ENCODE results near the gene GTF2B. TPM values are rescaled to one million over a fixed set of nuclear protein-coding genes. Genes with fewer than 3 reads are reported as not detected.
A peak's percentile ranks its signal among the peaks of the same experiment; 100 is the strongest.
"Not testable (repeated sequence)": the region's sequence is repeated elsewhere in the genome, so short reads cannot be mapped to it uniquely, and the experiment has no call there.

GTF2B gene
- total RNA-seq, 2 experiments from 2014 or later: 36.5 to 38.8 TPM

DNA sequence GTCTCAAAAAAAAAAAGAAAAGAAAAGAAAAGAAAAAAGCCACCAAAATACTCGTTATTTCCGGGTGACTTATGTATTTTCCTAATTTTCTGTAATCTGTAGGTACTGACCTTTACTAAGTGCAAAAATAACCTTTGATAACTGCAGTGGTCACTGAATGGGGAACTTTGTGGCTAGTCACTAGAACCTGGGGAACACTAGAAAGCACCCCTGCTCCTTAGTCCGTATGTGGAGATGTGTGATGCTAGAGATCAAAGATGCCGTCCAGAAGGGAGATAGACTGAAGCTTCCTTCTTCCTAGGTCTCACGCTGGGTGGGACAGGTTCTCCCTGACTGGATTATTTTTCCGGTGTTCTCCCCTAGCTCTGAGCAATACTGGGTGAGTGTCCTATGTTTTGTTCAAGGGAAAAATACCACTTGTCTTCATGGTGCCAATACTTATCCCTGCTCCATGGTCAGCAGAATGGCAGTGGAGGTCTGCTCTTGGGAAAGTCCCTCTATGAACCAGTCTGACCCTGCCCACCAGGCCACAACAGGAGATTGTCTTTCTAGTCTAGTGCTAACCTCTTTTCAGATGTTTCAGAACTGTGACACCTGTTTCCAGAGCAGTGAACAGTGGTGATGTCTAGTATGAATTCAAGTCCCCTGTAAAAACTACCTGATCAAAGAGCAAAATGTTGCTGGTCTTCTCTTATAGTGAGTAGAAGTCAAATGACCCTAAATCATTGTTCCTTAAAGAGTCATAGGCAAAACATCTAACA lies 39.9 kb downstream of the GTF2B start:
- DNase-seq (no peak), ATAC-seq (no peak)
- no peaks in the 10 kb centered on the region for H3K27me3 Mint-ChIP-seq (ENCODE audit: low read depth)
- H3K36me3 Mint-ChIP-seq (ENCODE audit: low read depth): peaks cover 35% of the 10 kb centered on the region
- ChIA-PET CTCF (interaction anchor here (2.4 kb wide), 1 partner anchor 26 kb away, joined by 7 read pairs; no protein-coding TSS in a partner anchor), POLR2A (no interaction called here)
- no peak overlapping the region for H3K4me3 Mint-ChIP-seq
- H3K4me1 Mint-ChIP-seq (ENCODE audit: low read depth): no peaks in the 10 kb centered on the region
- H3K9me3 Mint-ChIP-seq (ENCODE audit: insufficient read depth): no peaks in the 10 kb centered on the region
- peak overlapping the region; percentile 25 for H3K27ac Mint-ChIP-seq

DNA sequence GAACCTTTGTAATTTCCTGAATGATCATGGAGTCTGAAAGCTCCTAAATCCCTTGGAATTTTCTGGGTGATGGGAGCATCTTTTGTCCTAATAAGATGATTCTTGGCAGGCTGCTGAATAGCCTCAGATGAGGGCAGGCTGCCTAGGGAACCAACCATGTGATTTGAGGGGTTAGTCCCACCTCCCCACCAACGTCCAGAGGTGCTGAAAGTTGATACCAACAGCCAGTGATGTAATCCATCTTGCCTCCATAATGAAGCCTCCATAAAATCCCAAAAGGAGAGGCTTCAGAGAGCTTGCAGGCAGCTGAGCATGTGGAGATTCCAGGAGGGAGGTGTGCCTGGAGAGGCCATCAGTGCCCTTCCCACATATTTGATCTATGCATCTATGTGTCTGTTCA lies 43.7 kb downstream of the GTF2B start:
- H3K27me3 Mint-ChIP-seq (ENCODE audit: low read depth): no peaks in the 10 kb centered on the region
- H3K36me3 Mint-ChIP-seq (ENCODE audit: low read depth): peaks cover 15% of the 10 kb centered on the region
- DNase-seq: no peak
- no peaks in the 10 kb centered on the region for H3K9me3 Mint-ChIP-seq (ENCODE audit: insufficient read depth)
- H3K4me3 Mint-ChIP-seq: no peak overlapping the region
- no peak for ATAC-seq
- H3K27ac Mint-ChIP-seq: no peak overlapping the region
- POLR2A ChIA-PET: no interaction called here
- CTCF ChIA-PET: interaction anchor here (1.0 to 1.6 kb wide), 2 partner anchors 29 to 48 kb away, joined by 3 to 5 read pairs; no protein-coding TSS in a partner anchor
- H3K4me1 Mint-ChIP-seq (ENCODE audit: low read depth): no peaks in the 10 kb centered on the region

DNA sequence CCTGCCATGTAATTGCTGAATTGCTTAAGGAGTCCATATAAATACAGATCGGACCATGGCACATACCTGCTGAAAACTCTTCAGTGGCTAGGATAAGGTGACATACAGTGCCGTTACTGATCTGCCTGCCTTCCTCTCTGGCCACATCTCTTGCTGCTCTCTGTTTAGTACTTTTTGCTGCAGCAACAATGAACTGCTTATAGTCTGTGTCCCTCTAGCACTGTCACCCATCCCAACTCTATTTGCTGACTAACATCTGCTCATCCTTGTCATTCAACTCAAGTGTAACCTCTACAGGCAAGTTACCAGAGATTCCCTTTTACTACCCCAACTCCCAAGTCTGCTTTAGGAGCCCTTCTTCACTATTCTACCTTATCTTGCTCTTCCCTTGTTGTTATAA lies 65.6 kb downstream of the GTF2B start:
- POLR2A ChIA-PET: no interaction called here
- no peak for ATAC-seq
- no peaks in the 10 kb centered on the region for H3K27me3 Mint-ChIP-seq (ENCODE audit: low read depth)
- H3K9me3 Mint-ChIP-seq (ENCODE audit: insufficient read depth): no peaks in the 10 kb centered on the region
- no peak overlapping the region for H3K27ac Mint-ChIP-seq
- no peaks in the 10 kb centered on the region for H3K4me1 Mint-ChIP-seq (ENCODE audit: low read depth)
- CTCF ChIA-PET: no interaction called here
- H3K4me3 Mint-ChIP-seq: no peak overlapping the region
- H3K36me3 Mint-ChIP-seq (ENCODE audit: low read depth): peaks cover 16% of the 10 kb centered on the region
- DNase-seq: no peak

DNA sequence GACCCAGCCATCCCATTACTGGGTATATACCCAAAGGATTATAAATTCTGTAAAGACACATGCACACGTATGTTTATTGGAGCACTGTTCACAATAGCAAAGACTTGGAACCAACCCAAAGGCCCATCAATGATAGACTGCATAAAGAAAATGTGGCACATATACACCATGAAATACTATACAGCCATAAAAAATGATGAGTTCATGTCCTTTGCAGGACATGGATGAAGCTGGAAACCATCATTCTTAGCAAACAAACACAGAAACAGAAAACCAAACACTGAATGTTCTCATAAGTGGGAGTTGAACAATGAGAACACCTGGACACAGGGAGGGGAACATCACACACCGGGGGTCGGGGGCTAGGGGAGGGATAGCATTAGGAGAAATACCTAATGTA lies 71.7 kb downstream of the GTF2B start:
- DNase-seq; CTCF ChIA-PET; H3K27ac Mint-ChIP-seq; ATAC-seq; POLR2A ChIA-PET; H3K9me3 Mint-ChIP-seq (ENCODE audit: insufficient read depth); H3K4me3 Mint-ChIP-seq; H3K4me1 Mint-ChIP-seq (ENCODE audit: low read depth); H3K27me3 Mint-ChIP-seq (ENCODE audit: low read depth): not testable (repeated sequence)
- H3K36me3 Mint-ChIP-seq (ENCODE audit: low read depth): peaks cover 31% of the 10 kb centered on the region

DNA sequence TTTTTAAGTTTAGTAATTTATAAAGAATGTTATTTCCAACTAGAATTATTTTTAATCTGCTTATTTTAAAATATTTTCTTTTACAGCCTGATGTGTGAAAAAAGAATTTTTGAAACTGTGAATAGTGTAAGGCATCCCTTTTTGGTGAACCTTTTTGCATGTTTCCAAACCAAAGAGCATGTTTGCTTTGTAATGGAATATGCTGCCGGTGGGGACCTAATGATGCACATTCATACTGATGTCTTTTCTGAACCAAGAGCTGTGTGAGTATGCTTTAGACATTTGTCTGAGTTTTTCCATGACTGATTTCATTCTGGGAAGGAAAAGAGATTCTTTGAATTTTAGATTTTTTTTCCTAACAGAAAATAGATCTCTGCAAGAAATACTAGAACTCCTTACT lies 77.9 kb downstream of the GTF2B start:
- H3K27me3 Mint-ChIP-seq (ENCODE audit: low read depth): no peaks in the 10 kb centered on the region
- H3K4me1 Mint-ChIP-seq (ENCODE audit: low read depth): no peaks in the 10 kb centered on the region
- no peak overlapping the region for H3K4me3 Mint-ChIP-seq
- peaks cover 36% of the 10 kb centered on the region for H3K36me3 Mint-ChIP-seq (ENCODE audit: low read depth)
- POLR2A ChIA-PET: no interaction called here
- H3K27ac Mint-ChIP-seq: no peak overlapping the region
- no peaks in the 10 kb centered on the region for H3K9me3 Mint-ChIP-seq (ENCODE audit: insufficient read depth)
- no peak for ATAC-seq
- CTCF ChIA-PET: no interaction called here
- DNase-seq: no peak

DNA sequence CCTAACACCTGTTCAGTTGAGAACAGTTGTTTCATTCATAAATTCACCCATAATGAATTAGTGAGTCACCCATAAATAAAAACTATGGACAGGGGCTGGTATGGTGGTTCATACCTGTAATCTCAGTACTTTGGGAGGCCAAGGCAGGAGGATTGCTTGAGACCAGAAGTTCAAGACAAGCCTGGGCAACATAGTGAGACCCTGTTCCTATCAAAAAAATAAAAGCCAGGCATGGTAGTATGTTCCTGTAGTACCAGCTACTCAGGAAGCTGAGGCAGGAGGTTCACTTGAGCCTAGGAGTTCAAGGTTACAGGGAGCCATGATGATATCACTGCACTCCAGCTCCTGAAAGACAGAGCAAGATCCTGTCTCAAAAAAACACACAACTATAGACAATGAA lies 79.0 kb downstream of the GTF2B start:
- Mint-ChIP-seq H3K4me3 (no peak overlapping the region), H3K9me3 (ENCODE audit: insufficient read depth) (no peaks in the 10 kb centered on the region), H3K27ac (no peak overlapping the region), H3K27me3 (ENCODE audit: low read depth) (no peaks in the 10 kb centered on the region), H3K36me3 (ENCODE audit: low read depth) (peaks cover 30% of the 10 kb centered on the region), H3K4me1 (ENCODE audit: low read depth) (no peaks in the 10 kb centered on the region)
- DNase-seq (no peak), ATAC-seq (no peak)
- ChIA-PET POLR2A (no interaction called here), CTCF (interaction anchor here (1.1 kb wide), 1 partner anchor 21 kb away, joined by 3 read pairs; no protein-coding TSS in a partner anchor)

DNA sequence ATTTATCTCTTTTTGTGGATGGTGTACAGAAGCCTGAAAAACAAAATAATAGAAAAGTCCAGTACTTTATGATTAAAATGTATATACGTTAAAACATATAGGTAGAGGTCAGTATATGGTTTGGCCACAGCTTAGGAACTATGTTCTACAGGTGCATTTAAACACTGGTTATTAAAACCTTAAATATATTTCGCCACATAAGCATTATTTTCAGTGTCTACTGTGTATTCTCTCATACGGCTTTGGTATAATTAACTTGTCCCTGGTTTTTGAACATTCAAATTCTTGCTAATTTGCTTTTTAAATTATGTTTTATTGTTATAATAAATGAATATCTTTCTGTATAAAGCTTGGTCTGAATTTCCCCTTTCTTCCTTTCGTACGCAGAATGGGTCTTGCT lies 87.9 kb downstream of the GTF2B start:
- CTCF ChIA-PET: interaction anchor here (1.4 kb wide), 1 partner anchor 19 kb away, joined by 3 read pairs; no protein-coding TSS in a partner anchor
- Mint-ChIP-seq H3K27me3 (ENCODE audit: low read depth) (no peaks in the 10 kb centered on the region), H3K4me1 (ENCODE audit: low read depth) (peaks cover 13% of the 10 kb centered on the region), H3K4me3 (no peak overlapping the region), H3K36me3 (ENCODE audit: low read depth) (peaks cover 51% of the 10 kb centered on the region), H3K27ac (no peak overlapping the region), H3K9me3 (ENCODE audit: insufficient read depth) (peaks cover 15% of the 10 kb centered on the region)
- DNase-seq: no peak
- POLR2A ChIA-PET: no interaction called here
- no peak for ATAC-seq

DNA sequence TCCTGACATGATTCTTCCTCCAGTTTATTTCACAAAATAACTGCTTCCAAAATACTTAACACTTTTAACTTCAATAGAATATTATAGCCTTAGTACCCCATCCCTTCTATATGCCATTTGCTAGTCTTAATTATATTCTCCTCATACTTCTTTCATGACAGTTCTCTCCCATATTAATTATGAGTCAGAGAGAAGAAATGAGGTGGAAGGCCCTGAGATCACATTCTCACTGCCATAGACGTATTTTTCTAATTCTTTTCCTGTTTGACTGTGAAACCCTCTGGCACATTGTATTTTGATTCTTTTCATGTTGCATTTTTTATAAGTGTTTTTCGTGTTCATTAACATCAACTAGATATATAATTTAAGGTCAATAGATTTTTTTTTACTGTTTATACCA lies 88.4 kb downstream of the GTF2B start:
- ATAC-seq (no peak), DNase-seq (no peak)
- POLR2A ChIA-PET: no interaction called here
- Mint-ChIP-seq H3K36me3 (ENCODE audit: low read depth) (peaks cover 52% of the 10 kb centered on the region), H3K4me3 (no peak overlapping the region), H3K27ac (peak overlapping the region; percentile 56), H3K4me1 (ENCODE audit: low read depth) (peaks cover 13% of the 10 kb centered on the region), H3K9me3 (ENCODE audit: insufficient read depth) (peaks cover 15% of the 10 kb centered on the region), H3K27me3 (ENCODE audit: low read depth) (no peaks in the 10 kb centered on the region)
- CTCF ChIA-PET: interaction anchor here (1.4 kb wide), 1 partner anchor 19 kb away, joined by 3 read pairs; no protein-coding TSS in a partner anchor

Other genes with a start within 250 kb of the GTF2B start
- gene PKN2, start 207.3 kb downstream of the GTF2B start, total RNA-seq: 10 to 100 TPM; 23.6 to 24.4 TPM
- gene KYAT3, start 101.1 kb upstream of the GTF2B start, total RNA-seq: 10 to 100 TPM; 30.4 to 31.2 TPM
- 10 to 100 TPM; 17.4 to 20.3 TPM for gene RBMXL1, start 101.1 kb upstream of the GTF2B start, total RNA-seq
- gene GBP3, start 131.3 kb upstream of the GTF2B start, total RNA-seq: 10 to 100 TPM; 16.7 to 18.9 TPM
- gene GBP1, start 173.6 kb upstream of the GTF2B start, total RNA-seq: 100 to 1,000 TPM; 146 to 147 TPM
- gene GBP2, start 234.5 kb upstream of the GTF2B start, total RNA-seq: 10 to 100 TPM; 95.8 to 97.4 TPM